HG03342 (cell line): ENCODE measurements around the gene ZNF821.
"Not testable (repeated sequence)": the region's sequence is repeated elsewhere in the genome, so short reads cannot be mapped to it uniquely, and the experiment has no call there.

ENCODE experiments used
- ATAC-seq: cut with Tn5 transposase; IDR thresholded peaks from one replicate; pipeline ENCODE4 v1.9.1; 2021; ENCODE audit warnings: mild to moderate bottlenecking, moderate library complexity; ENCODE audit not compliant: unreplicated experiment

The ZNF821 gene

GRCh38 chr16:71826533-71827017, 57.4 kb downstream of the ZNF821 start:
- ATAC-seq: no peak

- peak; percentile 10 for ATAC-seq
Measured at GRCh38 chr16:71817155-71817500, 66.9 kb downstream of the ZNF821 start.

GRCh38 chr16:71811261-71811803, 72.7 kb downstream of the ZNF821 start:
- ATAC-seq: no peak

- ATAC-seq: not testable (repeated sequence)
Measured at GRCh38 chr16:71810155-71810530, 73.8 kb downstream of the ZNF821 start.
